Measurements from ENCODE around the gene TFAP2E.

The TFAP2E gene

DNA sequence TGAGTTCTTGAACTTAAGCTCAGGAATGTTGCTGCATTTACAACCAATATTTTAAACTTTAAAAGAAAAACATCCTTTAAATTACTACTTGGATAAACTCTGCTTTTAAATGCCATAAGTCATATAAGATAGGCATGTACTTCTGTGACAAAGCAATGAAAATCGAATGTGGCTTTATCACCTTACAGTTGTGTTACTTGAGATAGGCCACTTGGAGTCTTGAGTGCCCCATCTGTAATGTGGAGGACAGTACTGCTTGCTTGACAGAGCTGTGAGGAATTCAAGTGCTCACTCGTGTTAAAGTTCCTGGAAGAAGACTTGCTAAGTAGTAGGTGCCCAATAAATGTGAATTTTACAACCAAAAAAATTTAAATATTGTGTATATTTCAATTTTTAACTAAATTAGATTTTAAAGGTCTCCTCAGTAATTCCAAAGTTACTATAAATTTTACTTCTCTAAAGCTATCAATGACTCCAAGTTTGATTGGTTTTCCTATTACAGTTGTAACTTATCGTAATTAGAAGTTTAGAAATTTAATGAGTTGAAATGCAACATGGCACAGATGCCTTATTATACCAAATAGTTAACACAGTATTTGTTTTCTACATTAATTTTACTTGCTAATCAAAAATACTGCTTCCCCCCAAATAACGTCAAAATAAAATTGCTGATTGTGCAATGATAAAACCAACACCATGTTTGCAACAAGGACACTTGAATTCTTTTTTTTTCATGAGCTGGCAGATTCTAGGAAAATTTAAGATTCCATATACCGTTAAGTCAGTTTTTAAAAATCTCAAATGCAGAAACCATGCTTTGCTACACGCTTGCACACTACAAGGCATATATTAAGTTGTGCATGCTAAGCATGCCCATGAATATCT, 46.4 kb downstream of the TFAP2E start:
- DNase-seq (ENCODE audit: low read depth) = no peak
- TF ChIP-seq, protein P1, sequence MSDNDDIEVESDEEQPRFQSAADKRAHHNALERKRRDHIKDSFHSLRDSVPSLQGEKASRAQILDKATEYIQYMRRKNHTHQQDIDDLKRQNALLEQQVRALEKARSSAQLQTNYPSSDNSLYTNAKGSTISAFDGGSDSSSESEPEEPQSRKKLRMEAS (IDR thresholded peaks at IDR 0.05; ENCODE audit: low read depth, low read length) = no peak
- TF ChIP-seq POLR2A (IDR thresholded peaks at IDR 0.05; ENCODE audit: extremely low read depth, insufficient read length) (no peak), MYC (IDR thresholded peaks at IDR 0.05; ENCODE audit: low read depth, low read length) (no peak)
- TF ChIP-seq, protein P2, sequence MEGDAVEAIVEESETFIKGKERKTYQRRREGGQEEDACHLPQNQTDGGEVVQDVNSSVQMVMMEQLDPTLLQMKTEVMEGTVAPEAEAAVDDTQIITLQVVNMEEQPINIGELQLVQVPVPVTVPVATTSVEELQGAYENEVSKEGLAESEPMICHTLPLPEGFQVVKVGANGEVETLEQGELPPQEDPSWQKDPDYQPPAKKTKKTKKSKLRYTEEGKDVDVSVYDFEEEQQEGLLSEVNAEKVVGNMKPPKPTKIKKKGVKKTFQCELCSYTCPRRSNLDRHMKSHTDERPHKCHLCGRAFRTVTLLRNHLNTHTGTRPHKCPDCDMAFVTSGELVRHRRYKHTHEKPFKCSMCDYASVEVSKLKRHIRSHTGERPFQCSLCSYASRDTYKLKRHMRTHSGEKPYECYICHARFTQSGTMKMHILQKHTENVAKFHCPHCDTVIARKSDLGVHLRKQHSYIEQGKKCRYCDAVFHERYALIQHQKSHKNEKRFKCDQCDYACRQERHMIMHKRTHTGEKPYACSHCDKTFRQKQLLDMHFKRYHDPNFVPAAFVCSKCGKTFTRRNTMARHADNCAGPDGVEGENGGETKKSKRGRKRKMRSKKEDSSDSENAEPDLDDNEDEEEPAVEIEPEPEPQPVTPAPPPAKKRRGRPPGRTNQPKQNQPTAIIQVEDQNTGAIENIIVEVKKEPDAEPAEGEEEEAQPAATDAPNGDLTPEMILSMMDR (IDR thresholded peaks at IDR 0.05; ENCODE audit: low read depth, low read length) = no peak

DNA sequence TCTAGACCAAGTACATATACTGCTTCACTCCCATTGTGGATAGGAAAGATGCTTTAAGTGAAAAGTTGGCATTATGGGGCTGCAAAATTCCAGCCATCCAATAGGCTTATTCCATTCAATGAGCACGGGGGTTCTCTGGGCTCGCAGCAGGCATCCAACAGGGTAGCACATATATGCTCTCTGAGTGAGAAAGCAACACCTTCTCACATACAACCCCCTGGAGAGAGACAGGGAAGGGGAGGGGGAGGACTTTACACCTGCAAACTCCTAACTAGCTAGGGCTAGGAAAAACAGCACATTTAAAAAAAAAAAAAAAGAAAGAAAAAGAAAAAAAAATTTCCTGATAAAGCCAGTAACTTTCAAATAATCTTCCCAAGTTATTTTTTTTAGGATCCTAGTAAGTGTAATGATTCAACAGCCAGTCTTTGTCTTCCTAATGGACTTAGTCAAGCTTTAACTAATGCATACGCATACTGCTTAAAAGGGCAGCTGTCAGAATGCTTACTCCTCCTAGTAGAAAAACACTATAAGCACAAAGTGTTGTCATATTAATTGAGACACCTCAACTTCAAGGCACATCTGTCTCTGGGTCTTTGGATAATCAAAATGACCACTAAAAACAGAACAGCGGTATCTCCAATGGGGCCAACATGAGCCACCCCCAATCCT, 49.5 kb downstream of the TFAP2E start:
- TF ChIP-seq, protein P2 (IDR thresholded peaks at IDR 0.05; ENCODE audit: low read depth, low read length) = no peak
- TF ChIP-seq, protein P1 (IDR thresholded peaks at IDR 0.05; ENCODE audit: low read depth, low read length) = no peak
- TF ChIP-seq POLR2A (IDR thresholded peaks at IDR 0.05; ENCODE audit: extremely low read depth, insufficient read length) (no peak), MYC (IDR thresholded peaks at IDR 0.05; ENCODE audit: low read depth, low read length) (no peak)
- no peak overlapping the region for H3K4me3 ChIP-seq (ENCODE audit: low read depth, low read length)
- no peak for DNase-seq (ENCODE audit: low read depth)

More for the DNA sequence above, 46.4 kb downstream of the TFAP2E start:
- no peak overlapping the region for H3K4me3 ChIP-seq (ENCODE audit: low read depth, low read length)

DNA sequence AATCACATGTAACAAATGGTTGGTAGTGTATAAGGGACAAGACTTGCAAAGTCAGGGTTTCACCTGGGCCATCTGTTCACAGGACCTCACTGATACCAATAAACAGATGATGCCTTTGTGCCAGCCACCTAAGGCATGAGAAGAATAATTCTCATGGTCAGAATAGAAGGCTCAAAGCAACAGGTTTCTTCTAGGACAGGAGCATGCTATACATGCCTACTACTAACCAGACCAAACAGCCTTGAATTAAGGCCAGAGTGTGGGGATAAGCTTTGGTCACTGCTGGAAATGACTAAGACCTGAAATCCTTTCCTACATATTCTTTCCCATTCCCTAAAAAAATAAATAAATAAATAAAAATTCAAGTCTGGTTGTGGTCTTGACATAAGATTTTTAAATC, 50.7 kb downstream of the TFAP2E start:
- no peak for DNase-seq (ENCODE audit: low read depth)
- TF ChIP-seq, protein P1 (IDR thresholded peaks at IDR 0.05; ENCODE audit: low read depth, low read length) = no peak
- TF ChIP-seq, protein P2 (IDR thresholded peaks at IDR 0.05; ENCODE audit: low read depth, low read length) = no peak
- TF ChIP-seq POLR2A (IDR thresholded peaks at IDR 0.05; ENCODE audit: extremely low read depth, insufficient read length) (no peak), MYC (IDR thresholded peaks at IDR 0.05; ENCODE audit: low read depth, low read length) (no peak)
- H3K4me3 ChIP-seq (ENCODE audit: low read depth, low read length) = no peak overlapping the region

DNA sequence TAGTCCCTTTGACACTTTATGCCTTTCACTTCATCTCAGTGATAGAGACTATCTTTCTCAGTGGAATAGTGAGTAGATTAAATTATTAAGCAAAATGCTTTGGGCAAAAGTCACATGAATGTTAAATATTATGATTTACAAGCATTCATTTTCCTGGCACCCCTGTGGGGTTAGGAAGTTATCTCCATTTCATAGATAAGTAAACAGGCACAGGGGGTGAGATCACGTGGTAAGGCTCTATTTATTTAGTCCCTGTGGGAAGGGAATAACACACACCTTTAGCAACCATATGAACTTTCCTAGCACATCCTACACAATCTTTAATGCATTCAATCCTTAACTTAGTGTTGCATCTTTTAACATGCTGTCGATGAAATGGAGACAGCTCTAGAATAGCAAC, 55.9 kb downstream of the TFAP2E start:
- TF ChIP-seq, protein P1 (IDR thresholded peaks at IDR 0.05; ENCODE audit: low read depth, low read length) = no peak
- TF ChIP-seq MYC (IDR thresholded peaks at IDR 0.05; ENCODE audit: low read depth, low read length) (no peak), POLR2A (IDR thresholded peaks at IDR 0.05; ENCODE audit: extremely low read depth, insufficient read length) (no peak)
- TF ChIP-seq, protein P2 (IDR thresholded peaks at IDR 0.05; ENCODE audit: low read depth, low read length) = no peak
- H3K4me3 ChIP-seq (ENCODE audit: low read depth, low read length) = no peak overlapping the region
- DNase-seq (ENCODE audit: low read depth) = no peak

DNA sequence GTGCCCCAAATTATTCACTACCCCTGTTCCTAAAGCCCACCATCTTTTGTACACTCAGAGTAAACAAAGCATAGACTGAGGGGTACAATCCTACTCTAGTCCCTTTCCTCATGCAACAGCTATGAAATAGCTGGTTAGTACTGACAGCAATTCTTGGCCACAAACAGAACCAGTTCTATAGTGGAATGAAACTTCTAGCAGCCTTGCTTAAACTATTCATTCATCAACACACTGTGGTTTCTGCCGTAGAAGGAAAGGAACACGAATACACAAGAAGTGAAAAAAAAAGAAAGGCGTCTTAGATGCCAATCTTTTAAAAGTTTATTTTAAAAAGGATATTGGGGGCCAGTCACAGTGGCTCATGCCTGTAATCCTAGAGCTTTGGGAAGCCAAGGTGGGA, 58.3 kb downstream of the TFAP2E start:
- TF ChIP-seq POLR2A (IDR thresholded peaks at IDR 0.05; ENCODE audit: extremely low read depth, insufficient read length) = no peak
- TF ChIP-seq, protein P1 (IDR thresholded peaks at IDR 0.05; ENCODE audit: low read depth, low read length) = no peak
- TF ChIP-seq MYC (IDR thresholded peaks at IDR 0.05; ENCODE audit: low read depth, low read length) = no peak
- TF ChIP-seq, protein P2 (IDR thresholded peaks at IDR 0.05; ENCODE audit: low read depth, low read length) = no peak
- no peak overlapping the region for H3K4me3 ChIP-seq (ENCODE audit: low read depth, low read length)
- DNase-seq (ENCODE audit: low read depth) = no peak

Data from NB4 (cell line).